22Rv1 (cell line): Measurements from ENCODE around the gene TMEM38B.

Experiments used
- H3K27ac ChIP-seq: fragments of 450-650 bp; 2 replicates; pipeline ENCODE4 v1.5.1; 2017
- CTCF ChIP-seq: fragments of 450-650 bp; IDR thresholded peaks from 2 replicates; pipeline ENCODE4 v1.5.1; 2017; ENCODE audit warnings: mild to moderate bottlenecking
- ZFX ChIP-seq: fragments of 450-650 bp; IDR thresholded peaks from 2 replicates; pipeline ENCODE4 v1.6.1; 2017; ENCODE audit warnings: antibody characterized with exemption, borderline replicate concordance

TMEM38B gene

GRCh38 chr9:105683688-105684275 lies 10.6 kb upstream of the TMEM38B start:
- H3K27ac ChIP-seq, result no peak overlapping the region
- TF ChIP-seq ZFX, result no peak
- TF ChIP-seq CTCF, result no peak

- TF ChIP-seq ZFX (no peak), CTCF (no peak)
- H3K27ac ChIP-seq, result no peak overlapping the region
Observed at GRCh38 chr9:105686936-105687335, 7.4 kb upstream of the TMEM38B start.

- TF ChIP-seq ZFX, result no peak
- TF ChIP-seq CTCF, result peak; percentile 56
- no peak overlapping the region for H3K27ac ChIP-seq
Observed at GRCh38 chr9:105690742-105691141, 3.6 kb upstream of the TMEM38B start.

GRCh38 chr9:105693435-105694189 lies 729 bp upstream of the TMEM38B start:
- TF ChIP-seq ZFX, result no peak
- no peak for TF ChIP-seq CTCF

GRCh38 chr9:105694848-105695581 lies 674 bp downstream of the TMEM38B start:
- H3K27ac ChIP-seq, result peak overlapping the region; percentile 62
- TF ChIP-seq ZFX, result no peak
- TF ChIP-seq CTCF, result no peak

More at GRCh38 chr9:105693435-105694189, 729 bp upstream of the TMEM38B start:
- peak overlapping the region; percentile 62 for H3K27ac ChIP-seq

GRCh38 chr9:105696219-105696793 lies 2.0 kb downstream of the TMEM38B start:
- no peak for TF ChIP-seq ZFX
- no peak for TF ChIP-seq CTCF
- H3K27ac ChIP-seq, result no peak overlapping the region
